ENCODE data around the gene TGFBI.
A peak's percentile ranks its signal among the peaks of the same experiment; 100 is the strongest.

Gene TGFBI

GRCh38 chr5:136004436-136004835 is 24.4 kb upstream of the TGFBI start:
- no peak for DNase-seq

GRCh38 chr5:136005476-136005875 is 23.3 kb upstream of the TGFBI start:
- no peak for DNase-seq

- no peak for DNase-seq
Observed at GRCh38 chr5:136006164-136006563, 22.6 kb upstream of the TGFBI start.

GRCh38 chr5:136006761-136007251 is 22.0 kb upstream of the TGFBI start:
- DNase-seq = no peak

GRCh38 chr5:136007271-136007670 is 21.5 kb upstream of the TGFBI start:
- DNase-seq = no peak

GRCh38 chr5:136011414-136012001 is 17.3 kb upstream of the TGFBI start:
- DNase-seq = no peak

GRCh38 chr5:136012041-136012804 is 16.6 kb upstream of the TGFBI start:
- no peak for DNase-seq

- DNase-seq = no peak
Observed at GRCh38 chr5:136013559-136013958, 15.2 kb upstream of the TGFBI start.

- DNase-seq = no peak
Observed at GRCh38 chr5:136014049-136015002, 14.5 kb upstream of the TGFBI start.

GRCh38 chr5:136015003-136015375 is 13.8 kb upstream of the TGFBI start:
- DNase-seq = no peak

GRCh38 chr5:136015966-136016650 is 12.7 kb upstream of the TGFBI start:
- no peak for DNase-seq

- DNase-seq = no peak
Observed at GRCh38 chr5:136016945-136017530, 11.8 kb upstream of the TGFBI start.

GRCh38 chr5:136018814-136019783 is 9.7 kb upstream of the TGFBI start:
- DNase-seq = no peak

- no peak for DNase-seq
Observed at GRCh38 chr5:136020001-136020382, 8.8 kb upstream of the TGFBI start.

- peak; percentile 9 to 13 for DNase-seq
Observed at GRCh38 chr5:136020383-136021015, 8.3 kb upstream of the TGFBI start.

- DNase-seq = no peak
Observed at GRCh38 chr5:136021016-136021405, 7.8 kb upstream of the TGFBI start.

GRCh38 chr5:136022965-136023364 is 5.8 kb upstream of the TGFBI start:
- DNase-seq = no peak

- DNase-seq = no peak
Observed at GRCh38 chr5:136023958-136024541, 4.7 kb upstream of the TGFBI start.

GRCh38 chr5:136025900-136026299 is 2.9 kb upstream of the TGFBI start:
- DNase-seq = no peak

GRCh38 chr5:136026636-136027035 is 2.2 kb upstream of the TGFBI start:
- DNase-seq = no peak

All from activated CD4-positive, alpha-beta T cell treated with anti-CD3 and anti-CD28 coated beads for 4 hours (primary cell).